Right cardiac atrium (tissue), 5 donors: Measurements from ENCODE around the gene CDH9. TPM values are rescaled to one million over a fixed set of nuclear protein-coding genes. Genes with fewer than 3 reads are reported as not detected.
"Not testable (repeated sequence)": the region's sequence is repeated elsewhere in the genome, so short reads cannot be mapped to it uniquely, and the experiment has no call there.

ENCODE experiments used
- ATAC-seq, 2 donors: fragments of 200-7000 bp; cut with Tn5 transposase; one replicate each; pipeline versions ENCODE4 v1.8.0 to v1.9.1; 2020; ENCODE audit warnings: moderate library complexity in 2 of 2, mild to moderate bottlenecking in 1 of 2
- DNase-seq, 3 donors: peaks; one replicate each; pipeline ENCODE4 v3.0.0-alpha.2; 2020
- H3K27ac ChIP-seq: one replicate; pipeline ENCODE4 v1.5.1; 2013; ENCODE audit warnings: mild to moderate bottlenecking, low read length, control low read depth, moderate library complexity
- H3K27me3 ChIP-seq: one replicate; pipeline ENCODE4 v1.6.1; 2013; ENCODE audit not compliant: control insufficient read depth, insufficient read depth
- H3K4me1 ChIP-seq: one replicate; pipeline ENCODE4 v1.6.1; 2013; ENCODE audit warnings: low read length; ENCODE audit not compliant: control insufficient read depth, insufficient read depth
- H3K4me3 ChIP-seq: one replicate; pipeline ENCODE4 v1.5.1; 2013; ENCODE audit warnings: low read length, control low read depth
- H3K9me3 ChIP-seq: one replicate; pipeline ENCODE4 v1.6.1; 2013; ENCODE audit warnings: low read length; ENCODE audit not compliant: control insufficient read depth
- WGBS: extraction: QIAGEN DNeasy Blood & Tissue Kit; methylation state at CpG from one replicate; pipeline ENCODE4 v1.1.7; 2013; 5-methylcytosine and 5-hydroxymethylcytosine counted together
- intact Hi-C, 4 donors: fragments of 100-400 bp; cut with DNase I; formaldehyde crosslinking; loops; one replicate each; pipeline versions ENCODE4 v1.11.0 to v1.14.0; 2022 to 2023
- polyA plus RNA-seq: library from polyadenylated mRNA; stranded (reverse); fragments of 200-250 nt; gene quantifications from one replicate; pipeline ENCODE4 v1.2.3, GENCODE V29; 2013
- total RNA-seq, 4 donors: library from RNA; stranded (reverse); fragmentation: NEBNext Ultra II Directional; extraction: Animal tissue kit (Norgen Biotek cat#: 25700); gene quantifications; one replicate each; pipeline ENCODE4 v1.2.1, GENCODE V29; 2021
- donor health status: healthy with polysubstance abuse.
- donor health status: DM: no; HTN: yes; CAD: no.
- donor health status: DM: no; HTN: no; CAD: no.
- donor health status: DM: no; HTN: yes; CAD: no; lungs with severe emphysema.
- donor health status: DM: yes; HTN: yes; CAD: no.

CDH9 gene
- total and polyA plus RNA-seq, 5 donors = not detected

- 44% methylated on average over 2 of the region's 2 CpGs for WGBS
- no peak for DNase-seq
- intact Hi-C loops = no loop called here
- ATAC-seq = no peak
- no peaks in the 10 kb centered on the region for H3K4me1 ChIP-seq
- H3K27me3 ChIP-seq = no peaks in the 10 kb centered on the region
- H3K4me3 ChIP-seq = no peak overlapping the region
- no peak overlapping the region for H3K27ac ChIP-seq
- peaks cover 5% of the 10 kb centered on the region for H3K9me3 ChIP-seq
Measured at GRCh38 chr5:26881901-26882300, 156.5 kb downstream of the CDH9 start.

GRCh38 chr5:26877154-26877553 is 161.2 kb downstream of the CDH9 start:
- DNase-seq (no peak), ATAC-seq (no peak)
- intact Hi-C loops = no loop called here
- Histone ChIP-seq H3K4me3 (no peak overlapping the region), H3K27me3 (no peaks in the 10 kb centered on the region), H3K27ac (no peak overlapping the region), H3K9me3 (peaks cover 2% of the 10 kb centered on the region), H3K4me1 (no peaks in the 10 kb centered on the region)
- WGBS = 71% methylated on average over 4 of the region's 4 CpGs

- WGBS = 60% methylated on average over 3 of the region's 3 CpGs
- H3K27me3 ChIP-seq = no peaks in the 10 kb centered on the region
- H3K9me3 ChIP-seq = no peaks in the 10 kb centered on the region
- no peak for ATAC-seq
- intact Hi-C loops = no loop called here
- no peak overlapping the region for H3K4me3 ChIP-seq
- H3K27ac ChIP-seq = no peak overlapping the region
- no peaks in the 10 kb centered on the region for H3K4me1 ChIP-seq
- DNase-seq = no peak
Measured at GRCh38 chr5:26872337-26872736, 166.0 kb downstream of the CDH9 start.

GRCh38 chr5:26869781-26870180 is 168.6 kb downstream of the CDH9 start:
- ATAC-seq = no peak
- intact Hi-C loops = no loop called here
- DNase-seq = no peak
- Histone ChIP-seq H3K27ac (no peak overlapping the region), H3K9me3 (no peaks in the 10 kb centered on the region), H3K27me3 (no peaks in the 10 kb centered on the region), H3K4me1 (no peaks in the 10 kb centered on the region), H3K4me3 (no peak overlapping the region)
- WGBS = 87% methylated on average over 1 of the region's 1 CpG

- ATAC-seq (no peak), DNase-seq (no peak)
- Histone ChIP-seq H3K27me3 (no peaks in the 10 kb centered on the region), H3K9me3 (no peaks in the 10 kb centered on the region), H3K4me3 (no peak overlapping the region), H3K4me1 (no peaks in the 10 kb centered on the region), H3K27ac (no peak overlapping the region)
- WGBS = 86% methylated on average over 3 of the region's 3 CpGs
- intact Hi-C loops = no loop called here
Measured at GRCh38 chr5:26868504-26868903, 169.9 kb downstream of the CDH9 start.

GRCh38 chr5:26864061-26864460 is 174.3 kb downstream of the CDH9 start:
- Histone ChIP-seq H3K27me3 (no peaks in the 10 kb centered on the region), H3K4me1 (no peaks in the 10 kb centered on the region), H3K27ac (no peak overlapping the region), H3K4me3 (no peak overlapping the region), H3K9me3 (no peaks in the 10 kb centered on the region)
- DNase-seq = no peak
- no peak for ATAC-seq
- WGBS = 51% methylated on average over 4 of the region's 4 CpGs
- intact Hi-C loops = no loop called here

- intact Hi-C loops = no loop called here
- Histone ChIP-seq H3K27me3 (no peaks in the 10 kb centered on the region), H3K9me3 (peaks cover 9% of the 10 kb centered on the region), H3K4me3 (no peak overlapping the region), H3K4me1 (no peaks in the 10 kb centered on the region), H3K27ac (no peak overlapping the region)
- ATAC-seq (no peak), DNase-seq (no peak)
Measured at GRCh38 chr5:26856238-26856637, 182.1 kb downstream of the CDH9 start.

- H3K27ac ChIP-seq, ATAC-seq, H3K9me3 ChIP-seq, H3K4me3 ChIP-seq, H3K27me3 ChIP-seq, intact Hi-C loops, H3K4me1 ChIP-seq, DNase-seq: not testable (repeated sequence)
- 83% methylated on average over 8 of the region's 8 CpGs for WGBS
Measured at GRCh38 chr5:26852450-26852849, 185.9 kb downstream of the CDH9 start.

- H3K4me3 ChIP-seq = no peak overlapping the region
- intact Hi-C loops = no loop called here
- peaks cover 2% of the 10 kb centered on the region for H3K9me3 ChIP-seq
- no peaks in the 10 kb centered on the region for H3K27me3 ChIP-seq
- 78% methylated on average over 14 of the region's 14 CpGs for WGBS
- no peak for ATAC-seq
- no peak for DNase-seq
- H3K27ac ChIP-seq = no peak overlapping the region
- H3K4me1 ChIP-seq = no peaks in the 10 kb centered on the region
Measured at GRCh38 chr5:26847041-26847736, 191.2 kb downstream of the CDH9 start.

GRCh38 chr5:26843677-26844076 is 194.7 kb downstream of the CDH9 start:
- intact Hi-C loops = no loop called here
- no peaks in the 10 kb centered on the region for H3K4me1 ChIP-seq
- no peaks in the 10 kb centered on the region for H3K27me3 ChIP-seq
- peaks cover 2% of the 10 kb centered on the region for H3K9me3 ChIP-seq
- ATAC-seq = no peak
- 79% methylated on average over 2 of the region's 2 CpGs for WGBS
- H3K27ac ChIP-seq = no peak overlapping the region
- H3K4me3 ChIP-seq = no peak overlapping the region
- no peak for DNase-seq

GRCh38 chr5:26833596-26833995 is 204.8 kb downstream of the CDH9 start:
- intact Hi-C loops = no loop called here
- H3K4me3 ChIP-seq = no peak overlapping the region
- 72% methylated on average over 3 of the region's 3 CpGs for WGBS

More at GRCh38 chr5:26833596-26833995, 204.8 kb downstream of the CDH9 start:
- no peak overlapping the region for H3K27ac ChIP-seq
- no peaks in the 10 kb centered on the region for H3K9me3 ChIP-seq
- DNase-seq (no peak), ATAC-seq (no peak)
- H3K27me3 ChIP-seq = no peaks in the 10 kb centered on the region
- H3K4me1 ChIP-seq = no peaks in the 10 kb centered on the region
